Measurements from ENCODE around the gene LCN15.

DNA sequence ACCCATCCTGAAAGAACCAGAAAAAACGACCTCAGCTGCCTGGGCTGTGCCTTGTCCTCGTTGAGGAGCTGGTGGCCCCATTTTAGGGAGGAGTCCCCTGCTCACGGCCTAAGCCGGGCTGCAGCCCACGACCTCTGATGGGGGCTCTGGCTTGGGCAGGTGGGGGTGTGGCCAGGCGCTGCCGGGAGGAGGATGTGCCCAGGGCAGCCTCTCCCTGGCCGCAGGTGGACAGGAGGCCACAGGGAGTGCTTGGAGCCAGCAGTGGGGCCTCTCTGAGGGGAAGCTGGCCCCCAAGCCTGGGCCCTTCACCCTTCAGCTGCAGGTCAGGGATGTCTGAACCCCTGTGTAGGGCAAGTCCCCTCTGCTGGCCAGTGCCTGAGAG, 49.4 kb downstream of the LCN15 start:
- TF ChIP-seq TCF4 (CRISPR knock-in tag; IDR thresholded peaks at IDR 0.05; ENCODE audit: borderline replicate concordance): no peak
- no peak for TF ChIP-seq RARB (CRISPR knock-in tag; IDR thresholded peaks at IDR 0.05)
- no peak for TF ChIP-seq CSDC2 (CRISPR knock-in tag; IDR thresholded peaks at IDR 0.05)
- no peak for TF ChIP-seq ZFP30 (CRISPR knock-in tag; IDR thresholded peaks at IDR 0.05)
- TF ChIP-seq, protein P1, sequence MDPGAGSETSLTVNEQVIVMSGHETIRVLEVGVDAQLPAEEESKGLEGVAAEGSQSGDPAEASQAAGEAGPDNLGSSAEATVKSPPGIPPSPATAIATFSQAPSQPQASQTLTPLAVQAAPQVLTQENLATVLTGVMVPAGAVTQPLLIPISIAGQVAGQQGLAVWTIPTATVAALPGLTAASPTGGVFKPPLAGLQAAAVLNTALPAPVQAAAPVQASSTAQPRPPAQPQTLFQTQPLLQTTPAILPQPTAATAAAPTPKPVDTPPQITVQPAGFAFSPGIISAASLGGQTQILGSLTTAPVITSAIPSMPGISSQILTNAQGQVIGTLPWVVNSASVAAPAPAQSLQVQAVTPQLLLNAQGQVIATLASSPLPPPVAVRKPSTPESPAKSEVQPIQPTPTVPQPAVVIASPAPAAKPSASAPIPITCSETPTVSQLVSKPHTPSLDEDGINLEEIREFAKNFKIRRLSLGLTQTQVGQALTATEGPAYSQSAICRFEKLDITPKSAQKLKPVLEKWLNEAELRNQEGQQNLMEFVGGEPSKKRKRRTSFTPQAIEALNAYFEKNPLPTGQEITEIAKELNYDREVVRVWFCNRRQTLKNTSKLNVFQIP (CRISPR knock-in tag; IDR thresholded peaks at IDR 0.05; ENCODE audit: borderline replicate concordance, low read depth): no peak
- no peak for TF ChIP-seq ISL1 (CRISPR knock-in tag; IDR thresholded peaks at IDR 0.05)
- TF ChIP-seq GLIS3 (CRISPR knock-in tag; IDR thresholded peaks at IDR 0.05): no peak

Measured in SK-N-SH treated with all-trans-retinoic acid at 6 μM for 48 hours (cell line).